Right ventricle myocardium inferior (tissue), 1 donor: ENCODE data around the gene INPP5F. TPM values are rescaled to one million over a fixed set of nuclear protein-coding genes. Genes with fewer than 3 reads are reported as not detected.
A peak's percentile ranks its signal among the peaks of the same experiment; 100 is the strongest.
"Not testable (repeated sequence)": the region's sequence is repeated elsewhere in the genome, so short reads cannot be mapped to it uniquely, and the experiment has no call there.

ENCODE experiments used
- ATAC-seq: fragments of 200-7000 bp; cut with Tn5 transposase; one replicate; pipeline ENCODE4 v1.9.1; 2020; ENCODE audit warnings: mild to moderate bottlenecking, moderate library complexity
- DNase-seq: peaks from one replicate; pipeline ENCODE4 v3.0.0; 2021; ENCODE audit errors: missing footprints
- intact Hi-C: fragments of 100-400 bp; cut with DNase I; formaldehyde crosslinking; loops from one replicate; pipeline ENCODE4 v1.11.0; 2022
- total RNA-seq: library from RNA; stranded (reverse); fragmentation: NEBNext Ultra II Directional; extraction: Animal tissue kit (Norgen Biotek cat#: 25700); gene quantifications from one replicate; pipeline ENCODE4 v1.2.1, GENCODE V29; 2021
- donor health status: DM: no; HTN: yes; CAD: no; lungs with severe emphysema.

Gene INPP5F
- total RNA-seq, 1 donor from 2014 or later, result 4.0 TPM

DNA sequence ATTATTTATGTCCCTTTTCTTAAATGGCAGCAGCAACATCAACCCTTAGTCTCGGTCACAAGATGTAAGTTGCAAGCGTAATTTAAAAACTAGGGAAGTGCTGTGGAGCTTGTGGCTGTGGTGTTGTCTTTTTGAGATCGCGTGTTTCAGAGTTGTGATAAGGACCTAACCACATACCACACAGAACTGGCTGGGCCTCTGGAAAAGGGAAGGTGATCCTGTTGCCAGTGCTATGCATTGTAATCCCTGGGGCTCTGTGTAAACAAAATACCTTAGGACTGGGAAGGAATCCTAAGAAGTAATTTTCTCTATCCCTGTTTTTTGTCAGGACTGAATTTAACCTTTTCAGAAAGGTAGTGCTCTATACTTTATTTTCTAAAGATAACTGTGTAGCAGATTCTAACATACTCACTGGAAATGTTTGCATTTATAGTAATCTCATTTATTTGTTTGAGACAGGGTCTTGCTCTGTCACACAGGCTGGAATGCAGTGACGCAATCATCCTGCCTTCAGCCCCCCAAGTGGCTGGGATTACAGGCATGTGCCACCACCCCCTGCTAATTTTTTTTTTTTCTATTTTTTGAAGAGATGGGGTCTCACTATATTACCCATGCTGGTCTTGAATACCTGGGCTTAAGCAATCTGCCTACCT is 60.4 kb downstream of the INPP5F start:
- intact Hi-C loops, result no loop called here
- no peak for ATAC-seq
- DNase-seq, result no peak

DNA sequence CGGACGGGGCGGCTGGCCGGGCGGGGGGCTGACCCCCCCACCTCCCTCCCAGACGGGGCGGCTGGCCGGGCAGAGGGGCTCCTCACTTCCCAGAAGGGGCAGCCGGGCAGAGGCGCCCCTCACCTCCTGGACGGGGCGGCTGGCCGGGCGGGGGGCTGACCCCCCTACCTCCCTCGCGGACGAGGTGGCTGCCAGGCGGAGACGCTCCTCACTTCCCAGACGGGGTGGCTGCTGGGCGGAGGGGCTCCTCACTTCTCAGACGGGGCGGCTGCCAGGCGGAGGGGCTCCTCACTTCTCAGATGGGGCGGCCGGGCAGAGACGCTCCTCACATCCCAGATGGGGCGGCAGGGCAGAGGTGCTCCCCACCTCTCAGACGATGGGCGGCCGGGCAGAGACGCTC is 69.3 kb downstream of the INPP5F start:
- DNase-seq, intact Hi-C loops, ATAC-seq: not testable (repeated sequence)

DNA sequence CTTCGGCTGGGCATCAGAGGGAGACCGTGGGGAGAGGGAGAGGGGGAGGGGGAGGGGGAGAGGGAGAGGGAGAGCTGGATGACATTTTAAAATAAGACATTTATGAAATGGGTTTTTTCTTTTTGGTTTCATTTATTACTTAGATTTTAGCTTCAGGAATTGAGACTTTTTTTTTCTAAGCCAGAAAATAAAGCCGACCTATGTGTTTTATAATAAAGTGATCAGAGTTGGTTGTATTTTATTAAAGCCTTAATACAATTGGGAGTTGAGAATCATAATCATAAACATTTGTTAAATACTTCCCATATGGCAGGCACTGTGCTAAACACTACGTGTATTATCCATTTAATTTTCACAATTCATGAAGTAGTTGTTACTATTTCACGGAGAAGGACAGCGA is 70.2 kb downstream of the INPP5F start:
- no peak for ATAC-seq
- intact Hi-C loops, result no loop called here
- no peak for DNase-seq

DNA sequence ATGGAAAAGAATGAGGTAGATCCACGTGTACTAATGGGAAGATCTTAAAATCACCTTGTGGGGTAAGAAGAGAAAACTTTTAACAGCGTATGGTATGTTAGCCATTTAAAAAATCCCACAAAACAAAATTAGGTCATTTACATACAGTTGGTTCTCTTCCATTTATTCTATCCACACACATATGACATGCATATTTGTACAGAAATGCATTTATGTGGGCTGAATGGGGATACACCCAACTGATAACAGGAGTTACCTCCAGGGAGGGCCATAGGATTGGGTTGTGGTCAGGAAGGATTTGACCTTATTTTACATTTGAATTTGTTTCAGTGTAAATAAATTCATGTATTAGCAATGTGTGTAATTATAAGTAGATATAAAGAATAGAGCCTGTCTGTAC is 75.3 kb downstream of the INPP5F start:
- no peak for DNase-seq
- intact Hi-C loops, result no loop called here
- no peak for ATAC-seq

- DNase-seq (no peak), ATAC-seq (no peak)
- intact Hi-C loops, result no loop called here
Measured at GRCh38 chr10:119801998-119802538, 76.2 kb downstream of the INPP5F start.

GRCh38 chr10:119803264-119803663 is 77.4 kb downstream of the INPP5F start:
- intact Hi-C loops, result no loop called here
- no peak for ATAC-seq

DNA sequence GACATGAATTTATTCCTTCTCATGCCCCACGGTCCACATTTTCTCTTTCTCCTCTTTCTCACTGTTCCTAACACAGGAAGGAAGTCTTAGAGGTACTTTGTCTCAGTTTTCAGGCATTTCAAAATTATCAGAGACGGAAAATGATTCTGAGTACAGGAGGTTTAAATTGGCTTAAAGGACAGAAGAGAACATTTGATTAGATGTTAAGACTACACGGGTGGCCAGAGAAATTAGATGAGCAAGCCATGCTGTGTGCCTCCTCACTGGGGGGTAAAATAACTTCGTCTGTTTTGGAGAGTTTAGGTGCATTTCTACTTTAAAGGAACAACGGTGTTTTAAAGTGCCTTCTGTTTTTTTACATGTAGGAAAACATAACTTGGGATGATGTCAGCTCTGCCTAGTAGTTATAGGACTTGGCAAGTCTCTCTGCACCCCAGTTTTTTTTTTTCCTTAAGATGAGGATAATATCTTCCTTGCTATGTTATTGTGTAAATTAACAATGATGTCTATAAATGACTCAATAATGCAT is 79.9 kb downstream of the INPP5F start:
- DNase-seq (no peak), ATAC-seq (no peak)
- intact Hi-C loops, result no loop called here

More at GRCh38 chr10:119803264-119803663, 77.4 kb downstream of the INPP5F start:
- DNase-seq, result no peak

DNA sequence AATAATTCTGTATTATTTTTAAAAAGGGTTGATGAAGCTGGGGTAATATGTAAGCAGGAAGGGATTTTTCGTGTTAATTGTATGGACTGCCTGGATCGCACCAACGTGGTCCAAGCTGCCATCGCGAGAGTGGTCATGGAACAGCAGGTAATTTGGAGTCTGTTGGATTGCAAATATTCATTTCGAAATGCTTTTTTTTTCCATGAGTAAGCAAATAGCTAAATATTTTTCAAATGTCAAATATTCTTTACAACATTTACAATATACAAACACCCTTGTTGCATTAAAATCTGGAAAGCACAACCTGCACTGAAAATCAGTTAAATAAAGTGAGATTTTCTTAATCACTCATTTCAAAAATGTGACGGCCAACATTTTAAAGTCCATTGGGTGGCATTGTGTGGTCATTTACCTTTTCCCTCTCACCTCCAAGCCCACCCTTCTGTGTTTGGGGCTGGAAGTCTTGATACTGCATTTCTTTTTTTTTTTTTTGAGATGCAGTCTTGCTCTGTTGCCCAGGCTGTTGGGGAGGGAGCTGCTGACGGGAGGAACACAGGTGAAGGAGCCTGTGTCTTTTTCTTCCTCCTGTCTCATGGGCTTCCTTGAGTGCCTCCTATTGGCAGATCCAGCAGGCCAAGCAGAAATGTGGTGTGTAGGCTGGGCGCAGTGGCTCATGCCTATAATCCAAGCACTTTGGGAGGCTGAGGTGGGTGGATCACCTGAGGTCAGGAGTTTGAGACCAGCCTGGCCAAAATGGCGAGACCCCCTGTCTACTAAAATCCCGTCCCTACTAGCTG is 80.7 kb downstream of the INPP5F start:
- ATAC-seq, result no peak
- DNase-seq, result no peak
- intact Hi-C loops, result no loop called here

DNA sequence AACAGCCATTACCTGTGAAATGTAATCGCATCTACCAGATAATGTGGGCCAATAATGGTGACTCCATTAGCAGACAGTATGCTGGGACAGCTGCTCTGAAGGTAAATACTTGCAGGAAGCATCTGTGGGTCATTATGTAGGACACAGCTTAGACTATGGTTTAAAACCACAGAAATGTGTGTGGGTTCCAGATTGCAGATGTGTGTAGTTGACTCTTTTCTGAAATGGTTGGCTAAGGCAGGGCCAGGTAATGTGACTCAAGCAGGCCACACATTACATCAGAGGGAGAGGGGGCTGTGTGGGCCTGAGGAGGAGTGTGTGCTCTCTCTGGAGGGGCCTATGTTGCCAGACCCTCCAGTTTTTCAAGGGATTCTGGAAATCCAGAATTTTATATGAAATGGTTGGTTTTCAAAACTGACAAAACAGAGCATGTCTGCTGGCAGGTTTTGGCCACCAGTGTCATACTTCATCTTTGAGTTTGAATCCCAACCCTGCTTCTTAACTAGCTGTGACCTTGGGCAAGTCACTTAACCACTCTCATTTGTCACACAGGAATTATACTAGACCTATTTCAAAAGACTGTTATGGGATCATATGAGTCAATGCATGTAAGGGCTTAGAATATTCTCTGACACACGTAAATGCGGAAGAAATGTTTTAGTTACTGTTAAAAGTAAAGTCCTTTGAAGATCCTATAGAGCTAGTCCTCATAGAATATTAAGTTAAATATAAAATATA is 82.3 kb downstream of the INPP5F start:
- intact Hi-C loops, result no loop called here

DNA sequence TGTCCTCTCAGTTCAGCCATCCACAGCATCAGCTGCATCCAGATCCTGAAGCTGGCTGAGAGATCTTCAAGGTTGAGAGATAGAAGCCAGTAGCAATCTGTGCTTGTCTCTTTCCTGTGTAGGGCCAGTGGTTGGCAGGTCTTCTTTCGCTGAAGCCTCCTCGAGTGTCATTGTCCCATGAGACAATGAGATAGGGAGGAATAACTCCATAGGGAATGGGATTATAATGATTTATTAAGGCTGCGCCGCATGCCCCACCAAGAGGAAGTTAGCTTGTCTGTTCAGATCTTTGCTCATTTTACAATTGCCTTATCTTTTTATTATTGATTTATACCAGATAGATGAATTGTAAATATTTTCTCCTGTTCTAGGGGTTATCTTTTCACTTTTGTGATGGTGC is 85.3 kb downstream of the INPP5F start:
- ATAC-seq (no peak), DNase-seq (no peak)
- intact Hi-C loops, result no loop called here

More for the DNA sequence above, 82.3 kb downstream of the INPP5F start:
- DNase-seq (no peak), ATAC-seq (no peak)

GRCh38 chr10:119812684-119813083 is 86.8 kb downstream of the INPP5F start:
- ATAC-seq, result no peak
- no peak for DNase-seq
- intact Hi-C loops, result no loop called here

DNA sequence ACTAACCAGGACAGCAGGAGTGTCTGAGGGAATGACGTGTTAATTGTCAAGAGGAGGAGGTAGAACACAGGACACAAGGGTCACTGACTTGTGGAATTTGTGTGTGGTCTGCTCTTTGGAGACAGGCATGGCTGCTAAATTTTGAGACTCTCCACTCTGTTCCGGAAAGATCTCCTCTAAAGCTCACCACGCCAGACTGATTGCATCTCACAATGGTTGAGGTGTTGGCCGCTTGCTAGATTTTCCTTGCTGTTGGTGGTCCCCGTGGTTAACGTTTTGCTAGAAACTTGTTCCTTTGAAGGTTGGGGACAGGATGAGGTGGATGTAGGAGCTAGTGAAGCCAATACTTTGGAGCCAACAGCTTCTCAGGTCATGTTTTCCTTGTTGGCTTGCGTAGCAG is 89.8 kb downstream of the INPP5F start:
- DNase-seq, result no peak
- ATAC-seq, result no peak
- intact Hi-C loops, result no loop called here

GRCh38 chr10:119817991-119818888 is 92.4 kb downstream of the INPP5F start:
- intact Hi-C loops, result no loop called here
- ATAC-seq (peak; percentile 57), DNase-seq (peak; percentile 74)

DNA sequence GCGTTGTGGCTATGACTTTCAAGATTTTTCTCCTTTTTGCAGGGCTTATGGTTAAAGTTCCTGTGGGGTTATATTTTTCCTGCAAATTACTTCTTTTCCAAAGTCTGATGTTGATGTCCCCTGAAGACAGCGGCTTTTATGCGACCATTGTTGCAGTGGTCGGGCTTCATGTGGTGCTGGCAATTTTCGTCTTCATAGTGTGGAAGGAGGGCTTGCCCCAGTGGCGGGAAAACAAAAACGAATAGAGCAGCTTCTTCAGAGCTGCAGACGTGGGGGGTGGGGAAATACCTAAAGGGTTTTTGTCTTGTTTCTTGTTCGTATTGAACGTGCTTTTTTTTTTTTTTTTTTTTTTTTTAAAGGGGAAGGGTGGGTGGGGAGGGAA is 93.0 kb downstream of the INPP5F start:
- ATAC-seq (no peak), DNase-seq (no peak)
- intact Hi-C loops, result no loop called here

GRCh38 chr10:119821182-119821581 is 95.3 kb downstream of the INPP5F start:
- intact Hi-C loops, result no loop called here
- DNase-seq (no peak), ATAC-seq (no peak)

DNA sequence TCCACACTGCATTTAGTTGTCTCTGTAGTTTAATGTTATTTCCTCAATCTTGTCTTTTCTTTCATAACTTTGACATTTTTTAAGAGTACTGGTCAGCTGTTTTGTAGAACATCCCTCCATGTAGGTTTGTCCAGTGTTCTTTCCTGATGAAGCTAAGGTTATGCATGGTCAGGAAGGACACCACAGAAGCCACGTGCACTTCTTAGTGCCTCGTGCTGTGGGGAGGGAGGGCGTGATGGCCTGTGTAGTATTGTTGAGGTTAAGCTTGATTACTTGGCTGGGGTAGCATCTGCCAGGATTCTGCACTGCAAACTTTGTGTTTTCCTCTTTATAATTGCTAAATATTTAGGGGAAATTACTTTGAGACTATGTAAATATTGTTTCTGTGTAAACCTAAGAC is 98.4 kb downstream of the INPP5F start:
- no peak for ATAC-seq
- DNase-seq, result no peak
- intact Hi-C loops, result no loop called here

DNA sequence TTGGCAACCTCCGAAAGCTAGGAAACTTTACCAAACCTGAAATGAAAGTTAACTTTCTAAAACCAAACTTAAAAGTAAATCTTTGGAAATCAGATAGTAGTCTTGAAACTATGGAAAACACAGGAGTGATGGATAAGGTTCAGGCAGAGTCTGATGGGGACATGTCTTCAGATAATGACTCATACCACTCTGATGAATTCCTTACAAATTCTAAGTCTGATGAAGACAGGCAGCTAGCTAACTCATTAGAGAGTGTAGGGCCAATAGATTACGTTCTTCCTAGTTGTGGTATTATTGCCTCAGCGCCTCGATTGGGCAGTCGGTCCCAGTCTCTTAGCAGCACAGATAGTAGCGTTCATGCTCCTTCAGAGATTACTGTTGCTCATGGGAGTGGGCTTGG is 100.9 kb downstream of the INPP5F start:
- DNase-seq (no peak), ATAC-seq (no peak)
- intact Hi-C loops, result no loop called here

GRCh38 chr10:119827430-119827829 is 101.6 kb downstream of the INPP5F start:
- intact Hi-C loops, result no loop called here
- ATAC-seq, result no peak
- DNase-seq, result no peak
